Stimulated activated CD4-positive, alpha-beta T cell treated with anti-CD3 and anti-CD28 coated beads, Interleukin-12 subunit alpha, Interleukin-12 subunit beta, amount 100 ng/mL, for 4 hours (primary cell): Measurements from ENCODE around the gene CYP4A22.
"Not testable (repeated sequence)": the region's sequence is repeated elsewhere in the genome, so short reads cannot be mapped to it uniquely, and the experiment has no call there.

ENCODE experiments used
- DNase-seq: peaks from one replicate; pipeline ENCODE4 v3.0.0-alpha.2; 2020

Gene CYP4A22, protein sequence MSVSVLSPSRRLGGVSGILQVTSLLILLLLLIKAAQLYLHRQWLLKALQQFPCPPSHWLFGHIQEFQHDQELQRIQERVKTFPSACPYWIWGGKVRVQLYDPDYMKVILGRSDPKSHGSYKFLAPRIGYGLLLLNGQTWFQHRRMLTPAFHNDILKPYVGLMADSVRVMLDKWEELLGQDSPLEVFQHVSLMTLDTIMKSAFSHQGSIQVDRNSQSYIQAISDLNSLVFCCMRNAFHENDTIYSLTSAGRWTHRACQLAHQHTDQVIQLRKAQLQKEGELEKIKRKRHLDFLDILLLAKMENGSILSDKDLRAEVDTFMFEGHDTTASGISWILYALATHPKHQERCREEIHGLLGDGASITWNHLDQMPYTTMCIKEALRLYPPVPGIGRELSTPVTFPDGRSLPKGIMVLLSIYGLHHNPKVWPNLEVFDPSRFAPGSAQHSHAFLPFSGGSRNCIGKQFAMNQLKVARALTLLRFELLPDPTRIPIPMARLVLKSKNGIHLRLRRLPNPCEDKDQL

DNA sequence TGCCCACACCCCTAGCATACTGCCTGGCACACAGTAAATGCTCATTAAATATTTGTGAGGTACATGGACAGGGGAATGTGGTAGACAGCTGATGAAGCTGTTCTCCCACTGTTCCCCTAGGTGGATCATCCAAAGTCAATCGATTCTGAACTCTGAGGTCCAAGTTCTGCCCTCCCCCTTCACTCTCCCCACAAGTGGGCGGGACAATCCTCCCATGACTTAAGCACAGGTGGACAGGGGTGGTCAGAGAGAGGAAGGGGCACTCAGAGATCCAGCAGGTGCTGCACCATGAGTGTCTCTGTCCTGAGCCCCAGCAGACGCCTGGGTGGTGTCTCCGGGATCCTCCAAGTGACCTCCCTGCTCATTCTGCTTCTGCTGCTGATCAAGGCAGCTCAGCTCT lies at the start of gene CYP4A22:
TSS of gene CYP4A22 (plus strand) at position 244 of the 400 bp plus-strand sequence. CDS start at position 289, 45 bp downstream.
- no peak for DNase-seq

DNA sequence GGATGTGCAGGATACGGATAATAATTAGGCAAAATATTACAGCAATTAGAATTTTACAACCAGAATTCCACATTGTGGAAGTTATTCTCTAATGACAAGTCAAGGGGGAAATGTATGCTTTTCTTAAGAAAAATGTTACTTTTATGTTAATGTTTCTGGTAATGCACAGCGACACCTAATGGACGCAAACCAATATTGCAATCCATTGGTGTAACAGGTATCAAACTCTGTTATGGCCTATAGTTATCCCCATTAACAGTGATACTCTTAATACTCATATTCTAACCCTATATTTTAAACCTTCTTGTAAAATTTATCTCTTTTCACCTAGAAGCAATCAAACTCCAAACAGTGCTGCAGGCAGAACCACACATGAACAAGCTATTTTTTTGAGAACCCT lies 47.9 kb upstream of the CYP4A22 start:
- DNase-seq = peak; percentile 14

DNA sequence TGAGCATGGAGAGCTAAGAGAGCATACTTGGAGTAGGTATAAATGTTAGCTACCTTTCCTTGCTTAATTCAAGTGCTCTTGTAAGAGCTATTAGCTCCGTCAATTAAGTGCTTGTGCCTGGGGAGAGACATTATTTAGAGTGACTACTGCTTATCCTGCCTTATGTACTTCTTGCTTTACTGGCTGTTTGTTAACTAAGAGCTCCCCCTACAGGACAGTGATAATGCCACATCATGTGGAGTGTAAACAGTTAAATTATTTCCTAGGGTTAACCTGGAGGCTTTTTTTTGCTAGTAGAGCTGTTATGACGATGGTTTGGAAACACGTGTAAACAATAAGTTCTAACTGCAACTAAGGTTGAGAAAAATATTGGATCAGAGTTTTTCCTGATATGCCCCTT lies 45.8 kb upstream of the CYP4A22 start:
- not testable (repeated sequence) for DNase-seq

DNA sequence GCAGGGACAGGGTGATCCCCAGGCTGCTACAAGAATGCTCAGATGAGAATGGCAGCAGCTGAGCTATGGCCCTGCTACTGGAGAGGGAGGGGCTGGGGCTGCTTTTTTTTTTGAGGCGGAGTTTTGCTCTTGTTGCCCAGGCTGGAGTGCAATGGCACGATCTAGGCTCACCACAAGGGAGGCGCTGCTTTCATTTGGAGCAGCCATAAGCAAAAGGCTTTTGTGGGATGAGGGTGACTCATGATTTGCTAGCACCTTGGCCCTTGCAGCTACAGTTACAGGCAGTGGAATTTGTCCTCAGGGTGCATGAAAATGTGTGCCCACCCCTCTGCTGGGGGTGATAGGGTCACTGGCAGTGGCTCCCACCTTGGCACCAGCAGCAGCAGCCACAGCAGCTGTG lies 32.4 kb upstream of the CYP4A22 start:
- no peak for DNase-seq

DNA sequence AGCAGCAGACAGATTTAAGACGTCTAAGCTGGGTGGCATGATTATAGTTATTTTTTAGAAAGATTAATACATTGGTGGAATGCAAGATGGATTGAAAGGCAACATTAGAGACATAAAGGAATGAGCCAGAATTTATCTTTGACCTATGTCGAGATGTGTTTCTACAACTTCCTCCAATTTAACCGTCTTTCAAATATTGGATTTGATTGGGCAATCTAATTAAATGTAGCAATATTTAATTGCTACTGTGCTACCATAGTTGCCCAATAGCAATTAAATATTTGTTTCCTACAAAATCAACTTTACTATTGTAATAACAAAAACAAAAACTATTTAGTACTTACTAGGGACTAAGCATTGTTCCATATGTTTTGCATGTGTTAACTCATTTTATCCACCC lies 30.4 kb upstream of the CYP4A22 start:
- no peak for DNase-seq

DNA sequence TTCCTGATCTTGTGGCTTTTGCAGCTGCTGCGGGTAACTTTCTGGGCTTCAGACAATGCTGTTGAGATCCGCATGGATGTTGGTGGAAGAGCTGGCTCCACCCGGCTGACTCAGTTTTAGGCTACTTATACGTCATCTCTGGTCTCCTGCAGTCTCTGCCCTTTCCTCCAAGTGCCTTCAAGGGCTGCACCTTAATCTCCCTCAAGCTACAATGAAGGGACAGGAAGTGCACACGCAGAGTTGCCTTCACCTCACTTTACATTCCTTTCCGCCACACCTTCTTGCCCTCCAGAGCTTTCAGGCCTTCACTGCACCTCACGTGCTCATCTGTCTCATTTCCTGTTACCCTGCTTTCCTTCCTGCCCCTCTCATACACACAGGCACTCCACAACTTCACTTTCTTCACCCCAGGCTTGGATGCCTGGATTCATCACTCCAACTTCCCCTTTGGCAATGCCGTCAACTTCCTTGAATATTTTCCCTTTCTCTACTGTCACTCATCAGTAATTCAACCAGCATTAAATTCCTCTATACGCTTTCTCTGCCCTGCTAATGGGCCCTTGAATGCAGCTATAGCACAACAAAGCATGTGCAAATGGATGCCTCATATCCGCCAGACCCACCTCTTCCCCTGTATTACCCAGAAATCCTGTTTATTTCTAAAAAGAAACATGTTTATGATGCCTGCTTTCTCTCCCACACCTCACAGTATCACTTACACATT lies 29.2 kb upstream of the CYP4A22 start:
- not testable (repeated sequence) for DNase-seq

DNA sequence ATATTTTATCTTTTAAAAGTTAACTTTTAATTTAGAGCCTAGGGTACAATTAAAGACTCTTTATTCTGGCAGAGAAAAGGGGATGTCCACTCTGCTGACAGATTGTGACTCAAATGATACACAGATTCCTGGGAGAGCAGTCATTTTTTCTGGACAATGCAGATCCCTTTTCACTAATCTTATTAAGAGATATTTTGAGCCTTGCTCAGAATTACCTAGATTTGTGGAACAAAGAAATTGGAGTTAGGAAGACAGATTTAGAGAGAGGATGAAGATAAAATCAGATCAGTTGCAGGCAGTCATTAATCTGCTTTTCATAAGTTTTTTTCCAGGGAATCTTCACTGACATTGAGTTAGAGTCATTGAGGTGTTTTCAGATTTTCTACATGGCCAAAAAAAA lies 27.8 kb upstream of the CYP4A22 start:
- DNase-seq = not testable (repeated sequence)

DNA sequence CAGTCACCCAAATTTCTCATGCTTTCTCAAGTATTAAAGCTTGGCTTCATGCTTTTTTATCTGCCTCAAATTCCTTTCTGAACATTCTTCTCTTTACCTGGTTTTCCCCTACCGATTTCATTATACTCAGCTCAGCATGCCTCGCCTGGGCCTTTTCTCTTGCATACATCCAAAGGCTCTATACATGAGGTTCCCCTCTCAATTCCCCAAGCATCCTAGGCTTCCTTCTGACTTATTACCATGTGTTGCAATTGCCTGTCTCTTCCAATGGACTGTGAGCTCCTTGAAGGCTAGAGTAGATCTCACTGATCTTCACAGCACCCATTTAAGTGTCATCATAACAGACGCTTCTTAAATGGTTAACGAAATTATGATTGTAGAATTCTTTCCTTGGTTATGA lies 24.1 kb upstream of the CYP4A22 start:
- DNase-seq = no peak

DNA sequence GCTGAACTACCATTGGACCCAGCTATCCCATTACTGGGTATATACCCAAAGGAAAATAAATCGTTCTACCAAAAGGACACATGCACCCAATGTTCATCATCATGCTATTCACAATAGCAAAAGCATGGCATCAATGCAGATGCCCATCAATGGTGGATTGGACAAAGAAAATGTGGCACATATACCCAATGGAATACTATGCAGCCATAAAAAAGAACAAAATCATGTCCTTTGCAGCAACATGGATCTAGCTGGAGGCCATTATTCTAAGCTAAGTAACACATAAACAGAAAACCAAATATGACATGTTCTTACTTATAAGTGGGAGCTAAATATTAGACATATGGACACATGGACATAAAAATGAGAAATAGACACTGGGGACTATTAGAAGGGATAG lies 16.2 kb upstream of the CYP4A22 start:
- not testable (repeated sequence) for DNase-seq

DNA sequence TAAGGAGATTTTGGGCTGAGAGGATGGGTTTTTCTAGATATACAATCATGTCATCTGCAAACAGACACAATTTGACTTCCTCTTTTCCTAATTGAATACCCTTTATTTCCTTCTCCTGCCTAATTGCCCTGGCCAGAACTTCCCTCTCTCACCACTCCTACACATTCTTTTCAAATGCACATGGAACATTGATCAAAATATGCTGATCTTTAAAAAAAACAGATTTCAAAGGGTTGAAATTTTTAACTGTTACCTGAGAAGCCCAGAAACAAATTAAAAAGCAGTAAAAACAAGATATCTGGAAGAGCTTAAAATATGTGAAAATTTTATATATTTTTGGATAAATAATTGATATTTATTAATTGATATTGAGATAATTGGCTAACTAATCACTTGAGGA lies 12.4 kb upstream of the CYP4A22 start:
- DNase-seq = not testable (repeated sequence)

DNA sequence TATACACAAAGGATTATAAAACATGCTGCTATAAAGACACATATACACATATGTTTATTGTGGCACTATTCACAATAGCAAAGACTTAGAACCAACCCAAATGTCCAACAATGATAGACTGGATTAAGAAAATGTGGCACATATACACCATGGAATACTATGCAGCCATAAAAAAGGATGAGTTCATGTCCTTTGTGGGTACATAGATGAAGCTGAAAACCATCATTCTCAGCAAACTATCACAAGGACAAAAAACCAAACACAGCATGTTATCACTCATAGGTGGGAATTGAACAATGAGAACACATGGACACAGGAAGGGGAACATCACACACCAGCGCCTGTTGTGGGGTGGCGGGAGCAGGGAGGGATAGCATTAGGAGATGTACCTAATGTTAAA lies 10.2 kb upstream of the CYP4A22 start:
- not testable (repeated sequence) for DNase-seq

DNA sequence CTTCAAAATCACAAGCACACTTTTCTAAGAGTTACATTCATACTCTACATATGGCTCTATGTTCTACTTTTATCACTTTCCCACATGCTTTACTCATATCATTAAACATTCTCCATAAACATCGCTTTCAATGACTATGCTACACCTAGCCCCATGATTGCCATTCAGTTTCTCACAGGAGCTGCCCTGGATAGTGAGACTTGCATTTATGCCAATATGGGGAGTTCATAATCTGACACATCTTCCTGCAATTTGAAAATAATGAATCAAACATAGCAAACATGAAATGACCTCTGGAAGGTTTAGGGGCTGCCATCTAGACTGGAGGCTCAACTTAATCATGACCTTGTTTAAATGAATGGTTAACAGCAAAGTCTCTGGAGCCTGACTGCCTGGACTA lies 9.0 kb upstream of the CYP4A22 start:
- no peak for DNase-seq

DNA sequence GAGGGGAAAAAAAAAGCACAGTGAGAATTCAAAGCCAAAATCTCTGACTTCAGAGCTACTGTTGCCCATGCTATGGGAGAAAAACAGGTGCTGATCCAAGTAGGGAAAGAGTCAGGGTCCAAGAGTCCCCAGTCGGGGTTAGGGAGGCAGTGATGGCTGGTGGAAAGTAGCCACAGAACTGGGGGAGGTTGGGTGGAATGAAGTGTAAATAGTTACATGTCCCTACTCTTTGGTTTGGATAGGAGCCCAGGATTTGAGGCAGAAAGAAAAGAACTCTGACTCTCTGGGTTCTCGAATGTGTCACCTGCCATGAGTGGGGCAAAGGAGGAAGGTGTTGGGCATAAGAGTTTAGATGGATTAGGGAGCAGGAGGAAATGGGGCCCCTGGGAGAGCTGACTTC lies 8.4 kb upstream of the CYP4A22 start:
- DNase-seq = not testable (repeated sequence)

DNA sequence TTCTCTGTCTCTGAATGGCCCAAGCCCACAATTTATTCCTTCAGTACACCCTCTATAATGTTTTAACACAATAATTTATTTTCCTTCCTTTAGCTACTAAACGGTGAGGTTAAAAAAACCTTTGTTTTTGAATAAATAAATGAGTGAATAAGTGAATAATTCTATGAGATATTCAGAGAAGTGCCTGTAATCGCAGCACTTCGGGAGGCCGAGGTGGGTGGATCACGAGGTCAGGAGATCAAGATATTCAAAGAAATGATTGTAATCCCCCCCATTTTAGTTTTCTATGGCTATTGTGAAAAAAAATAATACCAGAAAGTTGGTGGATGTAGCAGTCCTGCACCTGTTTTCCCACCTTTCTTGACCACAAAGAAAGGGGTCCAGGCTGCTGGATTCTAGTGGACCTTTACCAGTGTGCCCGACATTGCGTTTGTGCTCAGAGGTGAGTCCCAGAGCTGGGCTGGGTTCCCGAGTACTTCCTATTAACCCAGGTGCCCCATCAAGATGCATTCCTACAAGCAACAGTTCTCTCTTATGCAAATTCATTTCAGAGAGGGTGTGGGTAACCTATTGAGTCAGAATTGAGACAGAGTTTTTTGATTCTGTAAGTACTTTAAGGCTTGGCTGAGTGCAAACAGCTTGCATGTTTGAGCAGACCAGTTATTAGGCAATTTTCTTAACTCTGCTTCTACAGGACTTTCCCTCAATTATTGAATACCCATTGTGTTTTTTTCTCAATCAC lies 7.6 kb upstream of the CYP4A22 start:
- DNase-seq = not testable (repeated sequence)

DNA sequence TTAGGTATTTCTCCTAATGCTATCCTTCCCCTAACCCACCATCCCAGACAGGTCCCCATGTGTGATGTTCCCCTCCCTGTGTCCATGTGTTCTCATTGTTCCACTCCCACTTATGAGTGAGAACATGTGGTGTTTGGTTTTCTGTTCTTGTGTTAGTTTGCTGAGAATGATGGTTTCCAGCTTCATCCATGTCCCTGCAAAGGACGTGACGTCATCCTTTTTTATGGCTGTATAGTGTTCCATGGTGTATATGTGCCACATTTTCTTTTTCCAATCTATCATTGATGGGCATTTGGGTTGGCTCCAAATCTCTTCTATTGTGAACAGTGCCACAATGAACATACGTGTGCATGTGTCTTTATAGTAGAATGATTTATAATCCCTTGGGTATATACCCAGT lies 4.6 kb upstream of the CYP4A22 start:
- not testable (repeated sequence) for DNase-seq

DNA sequence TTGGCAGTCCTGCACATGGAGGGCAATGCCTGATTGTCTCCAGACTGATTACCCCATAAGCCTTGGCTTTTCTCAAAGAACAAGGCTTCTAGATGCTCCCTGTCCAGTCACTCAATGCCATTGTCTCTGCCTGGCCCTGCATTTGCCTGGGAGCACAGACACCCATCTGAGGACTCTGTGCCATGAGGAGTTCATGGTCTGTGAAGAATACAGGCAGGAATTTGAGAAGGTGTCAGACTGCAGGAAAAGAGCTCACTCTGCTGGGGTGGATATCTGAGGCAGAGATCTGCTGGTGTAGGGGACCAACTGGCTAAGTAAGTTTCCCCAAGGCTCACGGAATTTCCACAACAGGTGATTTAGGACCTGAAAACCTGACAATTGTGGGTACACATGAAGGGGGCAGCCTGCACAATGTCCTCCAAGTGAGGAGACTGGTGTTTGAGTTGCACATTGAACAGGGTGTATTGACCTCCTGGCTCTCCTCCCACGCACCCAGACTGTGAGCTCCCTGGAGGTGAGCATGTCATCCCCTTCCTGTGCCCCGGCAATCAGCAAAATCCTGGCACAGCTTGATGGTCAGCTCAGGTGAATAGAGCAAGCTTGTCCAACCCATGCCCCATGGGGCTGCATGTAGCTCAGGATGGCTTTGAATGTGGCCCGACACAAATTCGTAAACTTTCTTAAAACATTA lies 829 bp downstream of the CYP4A22 start:
- no peak for DNase-seq

DNA sequence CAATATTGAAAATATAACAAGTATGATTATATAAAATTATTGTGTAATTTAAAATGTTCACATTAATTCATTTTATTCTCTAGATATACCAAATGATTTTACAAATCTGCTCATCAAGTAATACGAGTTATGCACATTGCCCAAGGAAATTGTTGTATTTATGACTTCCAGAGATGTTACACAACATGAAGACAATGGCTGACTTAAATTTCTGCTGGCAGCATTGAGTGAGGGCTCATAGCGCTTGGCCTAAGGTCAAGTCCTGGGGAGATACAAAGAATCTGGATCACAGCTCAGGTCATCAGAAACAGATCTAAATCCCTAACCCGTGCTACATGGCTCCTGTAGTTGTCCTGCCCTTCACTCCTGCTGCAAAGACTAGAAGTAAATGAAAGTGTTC lies 3.1 kb downstream of the CYP4A22 start:
- DNase-seq = not testable (repeated sequence)

DNA sequence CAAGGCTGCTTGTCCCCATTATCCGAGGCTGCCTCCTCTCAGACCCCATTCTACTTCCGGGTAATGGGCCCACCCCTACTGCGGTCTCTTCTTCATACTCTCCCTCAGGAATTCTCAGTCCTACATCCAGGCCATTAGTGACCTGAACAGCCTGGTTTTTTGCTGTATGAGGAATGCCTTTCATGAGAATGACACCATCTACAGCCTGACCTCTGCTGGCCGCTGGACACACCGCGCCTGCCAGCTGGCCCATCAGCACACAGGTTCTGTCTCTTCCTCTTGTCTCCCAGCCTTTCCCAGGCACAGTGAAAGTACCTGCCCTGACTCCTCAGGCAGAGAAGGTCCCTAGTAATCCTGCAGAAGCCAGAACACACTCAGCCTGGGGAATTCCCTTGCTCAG lies 6.4 kb downstream of the CYP4A22 start:
- not testable (repeated sequence) for DNase-seq

DNA sequence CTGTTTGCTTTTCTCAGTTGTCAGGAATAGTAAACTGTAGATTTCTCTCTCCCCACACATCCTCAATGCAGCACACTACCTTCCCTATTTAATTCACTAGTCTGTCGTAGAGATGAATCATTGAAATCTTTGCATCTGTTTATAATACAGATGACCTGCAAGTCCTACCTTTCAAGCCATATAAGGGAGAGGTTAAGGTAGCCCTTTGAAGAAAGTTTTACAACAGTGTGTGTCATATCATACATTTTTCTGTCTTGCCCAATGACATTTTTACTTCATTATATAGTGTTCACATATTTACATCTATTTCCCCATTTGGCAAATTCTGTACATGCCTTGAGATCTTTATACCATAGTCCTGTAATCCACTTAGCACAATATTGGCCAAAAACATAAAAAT lies 9.3 kb downstream of the CYP4A22 start:
- not testable (repeated sequence) for DNase-seq

DNA sequence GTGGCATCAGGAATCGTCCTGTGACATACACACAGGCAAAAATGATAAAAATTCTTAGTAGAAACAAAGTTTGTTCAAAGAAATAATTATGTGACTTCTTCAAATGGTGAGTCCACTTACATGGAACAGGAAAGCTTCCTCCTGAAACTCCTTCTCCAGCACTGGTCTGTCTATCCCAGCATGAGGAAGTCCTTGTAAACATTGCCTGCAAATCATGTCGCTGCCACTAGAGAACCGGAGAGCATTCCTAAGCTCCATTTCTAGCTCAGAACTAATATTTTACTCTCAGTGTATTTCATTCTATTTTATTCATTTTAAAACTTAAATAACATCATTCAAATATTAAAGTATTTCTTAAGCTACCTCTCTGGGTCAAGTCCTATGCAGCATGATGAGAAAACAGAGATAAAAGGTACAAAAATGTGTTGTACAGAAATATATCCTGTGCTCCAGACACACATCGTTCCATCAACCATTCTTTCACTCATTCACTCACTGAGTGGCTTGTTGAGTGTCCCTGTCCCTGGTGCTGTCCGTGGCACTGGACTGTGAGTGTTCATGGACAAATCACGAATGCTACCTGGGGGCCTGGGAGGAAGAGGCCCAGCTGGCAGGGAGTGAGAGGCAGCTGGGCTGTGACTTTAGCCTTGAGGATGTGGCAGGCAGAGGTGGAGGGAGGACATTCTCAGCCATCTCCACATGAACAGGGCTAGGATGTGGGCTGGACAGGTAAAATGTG lies 10.0 kb downstream of the CYP4A22 start:
- no peak for DNase-seq

DNA sequence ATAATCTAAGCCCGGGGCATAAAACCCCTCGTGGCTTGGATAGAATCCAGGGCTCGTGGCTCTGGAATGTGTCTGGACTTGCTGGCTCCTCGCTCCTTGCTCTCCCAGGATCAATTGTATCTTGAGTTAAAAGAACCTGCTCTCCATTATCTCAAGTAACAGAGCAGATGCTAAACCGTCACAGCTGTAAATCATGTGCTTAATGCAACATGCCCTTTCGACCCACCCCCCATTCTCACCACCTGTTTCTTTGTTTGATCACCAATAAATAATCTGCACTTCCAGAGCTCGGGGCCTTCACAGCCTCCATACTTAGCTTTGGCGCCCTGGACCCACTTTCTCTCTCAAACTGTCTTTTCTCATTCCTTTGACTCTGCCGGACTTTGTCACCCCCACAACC lies 11.9 kb downstream of the CYP4A22 start:
- DNase-seq = not testable (repeated sequence)

DNA sequence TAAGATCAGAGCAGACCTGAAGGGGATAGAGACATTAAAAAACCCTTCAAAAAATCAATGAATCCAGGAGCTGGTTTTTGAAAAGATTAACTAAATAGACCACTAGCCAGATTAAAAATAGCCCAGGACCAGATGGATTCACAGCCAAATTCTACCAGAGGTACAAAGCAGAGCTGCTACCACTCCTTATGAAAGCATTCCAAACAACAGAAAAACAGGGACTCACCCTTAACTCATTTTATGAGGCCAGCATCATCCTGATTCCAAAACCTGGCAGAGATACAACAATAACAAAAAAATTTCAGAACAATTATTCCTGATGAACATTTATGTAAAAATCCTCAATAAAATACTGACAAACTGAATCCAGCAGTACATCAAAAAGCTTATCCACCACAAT lies 19.2 kb downstream of the CYP4A22 start:
- not testable (repeated sequence) for DNase-seq
